HUDEP-2 (cell line): ENCODE results near the gene WT1.
"Not testable (repeated sequence)": the region's sequence is repeated elsewhere in the genome, so short reads cannot be mapped to it uniquely, and the experiment has no call there.

Experiments
- DNase-seq, 76 experiments: peaks; one replicate each; lab custom pipeline; 2025; ENCODE audit not compliant: unreplicated experiment in 76 of 76; lab: John Stamatoyannopoulos, UW

Gene WT1

DNA sequence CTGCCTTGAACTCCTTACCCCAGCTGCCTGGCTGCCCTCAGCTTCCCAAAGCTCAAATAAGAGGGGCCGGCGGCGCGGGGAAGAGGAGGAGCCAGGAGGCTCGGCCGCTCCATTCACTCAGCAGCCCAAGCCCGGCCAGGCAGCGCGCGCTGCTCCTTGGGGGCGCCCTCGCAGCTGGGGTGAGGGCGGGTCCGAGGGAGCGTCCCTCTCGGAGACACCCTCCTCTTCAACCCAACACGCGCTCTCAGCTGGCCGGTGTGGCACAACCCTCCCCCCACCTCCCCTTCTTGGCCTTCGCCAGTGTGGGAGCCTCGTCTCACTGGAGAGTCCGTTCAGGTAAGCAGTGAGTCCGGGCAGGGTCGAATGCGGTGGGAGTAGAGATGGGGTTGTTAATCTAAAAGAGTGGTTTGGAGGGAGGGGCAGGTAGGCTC is at the start of gene WT1:
TSS of gene WT1 (minus strand) at position 29 of the 431 bp plus-strand sequence.
- DNase-seq: peak in 73 of 76 experiments; percentile 21 to 88 (median 69)

DNA sequence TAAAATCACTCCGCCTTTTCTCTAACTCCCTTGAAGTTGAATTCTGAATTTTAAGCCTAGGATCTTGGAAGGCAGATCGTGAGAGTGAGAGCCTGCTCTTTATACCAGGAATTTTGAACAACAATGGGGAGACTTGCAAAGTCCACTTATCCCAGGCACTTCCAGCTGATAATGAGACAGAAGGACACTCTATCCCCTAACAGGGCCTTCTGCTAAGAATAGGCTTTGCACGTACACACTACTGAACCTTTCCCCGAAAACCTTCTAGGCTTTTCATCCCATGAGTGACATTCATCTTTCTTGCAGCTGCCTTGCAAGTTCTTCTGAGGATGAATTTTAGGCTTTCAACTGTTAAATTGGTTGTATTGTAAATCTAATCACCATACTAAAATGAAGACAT is 44.0 kb upstream of the WT1 start:
- no peak for DNase-seq

DNA sequence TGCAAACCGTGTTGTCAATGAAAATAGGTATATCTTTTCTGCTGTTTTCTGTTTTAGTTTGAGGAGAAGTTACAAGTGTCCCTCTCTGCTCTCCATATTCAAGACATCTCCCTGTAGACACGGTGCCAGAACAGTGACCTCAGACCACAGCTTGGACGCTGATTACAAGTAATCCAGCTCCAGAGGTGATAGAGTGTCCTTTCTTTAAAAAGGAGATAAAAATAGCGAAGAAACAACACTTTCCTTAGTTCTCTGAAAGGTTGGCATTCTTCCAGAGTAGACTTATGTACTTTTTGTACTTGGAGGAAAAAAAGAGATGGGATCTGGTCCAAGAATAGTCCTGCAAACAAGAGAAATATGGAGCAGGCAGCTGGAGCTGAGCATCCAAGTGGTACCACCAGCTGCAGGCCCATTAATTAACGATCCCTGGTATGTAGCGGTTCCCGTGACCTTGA is 43.0 kb upstream of the WT1 start:
- DNase-seq: peak in 3 of 76 experiments; percentile 2 to 5 (median 4)

DNA sequence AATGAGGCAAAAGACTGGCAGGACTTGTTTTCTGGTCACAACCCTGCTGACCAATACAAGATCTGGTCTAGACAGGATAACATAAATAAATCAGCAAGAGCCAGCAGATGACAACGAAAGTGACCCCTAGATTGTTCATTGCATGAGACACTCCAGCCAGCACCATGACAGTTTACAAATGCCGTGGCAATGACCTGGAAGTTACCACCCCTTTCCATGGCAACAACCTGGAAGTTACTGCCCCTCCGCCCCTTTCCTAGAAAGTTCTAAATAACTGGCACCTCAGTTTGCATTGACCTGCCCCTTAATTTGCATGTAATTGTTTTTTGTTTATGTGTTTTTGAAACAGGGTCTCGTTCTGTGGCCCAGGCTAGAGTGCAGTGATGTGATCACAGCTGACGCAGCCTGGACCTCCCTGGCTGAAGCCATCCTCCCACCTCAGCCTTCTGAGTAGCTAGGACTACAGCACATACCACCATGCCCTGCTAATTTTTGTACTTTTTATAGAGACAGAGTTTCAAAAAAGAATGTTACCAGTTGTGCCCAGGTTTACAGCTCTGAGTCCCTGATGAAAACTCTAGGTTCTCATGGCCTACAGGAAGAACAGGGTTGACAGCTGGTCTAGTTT is 38.1 kb upstream of the WT1 start:
- no peak for DNase-seq

DNA sequence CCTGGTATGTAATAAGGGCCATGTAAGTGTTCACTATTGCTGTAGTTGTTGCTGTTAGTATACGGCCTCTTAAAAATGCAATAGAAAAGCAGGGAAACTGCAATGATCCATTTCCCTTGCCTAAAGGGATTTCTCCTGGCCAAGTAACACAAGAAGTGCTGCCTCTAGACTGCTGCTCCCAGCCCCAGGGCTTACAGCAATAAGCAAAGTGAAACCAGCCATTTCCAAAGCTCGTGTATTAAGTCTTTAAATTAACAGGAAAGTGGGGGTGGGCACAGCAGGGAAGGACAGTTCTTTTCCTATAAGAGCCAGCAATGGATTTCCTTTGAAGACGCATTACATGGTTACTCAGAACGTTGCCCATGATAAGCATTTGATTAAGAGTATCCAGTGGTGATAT is 36.9 kb upstream of the WT1 start:
- DNase-seq: no peak

DNA sequence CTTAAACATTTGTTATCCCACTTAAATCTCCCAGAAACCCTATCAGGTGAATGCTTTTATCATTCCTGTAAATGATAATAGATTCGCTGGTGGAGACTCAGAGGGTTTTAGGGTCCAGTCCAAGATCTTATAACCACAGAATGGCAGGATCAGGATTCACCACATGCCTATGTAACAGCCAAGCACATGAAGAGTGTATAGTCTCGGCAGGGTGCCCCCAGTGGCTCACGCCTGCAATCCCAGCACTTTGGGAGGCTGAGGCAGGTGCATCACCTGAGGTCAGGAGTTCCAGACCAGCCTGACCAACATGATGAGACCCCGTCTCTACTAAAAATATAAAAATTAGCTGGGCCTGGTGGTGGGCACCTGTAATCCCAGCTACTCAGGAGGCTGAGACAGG is 36.2 kb upstream of the WT1 start:
- not testable (repeated sequence) for DNase-seq

DNA sequence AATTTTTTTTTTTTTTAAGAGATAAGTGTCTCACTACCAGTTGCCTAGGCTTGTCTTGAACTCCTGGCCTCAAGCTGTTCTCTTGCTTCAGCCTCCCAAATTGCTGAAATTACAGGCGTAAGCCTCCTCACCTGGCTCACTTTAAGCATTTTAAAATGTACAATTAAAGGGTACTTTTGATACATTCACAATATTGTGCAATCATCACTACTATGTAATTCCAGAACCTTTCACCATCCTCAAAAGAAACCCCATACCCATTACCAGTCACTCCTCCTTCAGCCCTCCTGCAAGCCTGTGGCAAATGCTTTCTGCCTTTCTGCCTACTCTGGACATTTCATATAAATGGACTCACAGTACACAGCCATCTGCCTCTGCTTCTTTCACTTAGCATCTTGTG is 34.5 kb upstream of the WT1 start:
- DNase-seq: no peak

DNA sequence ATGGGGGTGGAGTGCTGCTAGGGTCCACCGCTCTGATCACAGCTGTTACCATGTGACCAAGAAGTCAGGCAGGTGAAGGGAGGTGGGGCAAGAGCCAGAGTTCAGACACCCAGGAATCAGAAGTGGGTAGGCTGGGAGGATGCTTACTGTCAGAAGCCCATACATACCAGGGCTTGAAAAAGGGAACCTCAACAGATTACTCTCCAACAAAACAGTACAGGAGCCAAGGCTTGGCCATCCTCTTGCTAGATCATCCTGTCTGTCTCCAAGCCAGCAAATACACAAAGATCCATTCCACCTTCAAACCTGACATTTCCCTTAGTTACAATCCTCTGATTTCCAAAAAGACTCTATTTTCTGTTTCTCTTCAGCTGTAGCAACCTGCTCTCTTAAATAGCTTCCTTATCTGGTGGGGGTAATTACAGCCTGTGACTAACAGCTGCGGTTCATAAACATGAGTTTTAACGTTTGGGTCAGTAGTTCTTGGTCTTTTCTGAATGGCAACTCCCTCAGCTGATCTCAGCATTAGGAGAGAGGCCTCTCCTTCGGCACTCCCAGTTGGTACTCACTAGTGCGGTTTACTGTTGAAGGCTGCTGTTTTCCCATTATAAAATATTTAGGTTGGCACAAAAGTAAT is 31.1 kb upstream of the WT1 start:
- no peak for DNase-seq

DNA sequence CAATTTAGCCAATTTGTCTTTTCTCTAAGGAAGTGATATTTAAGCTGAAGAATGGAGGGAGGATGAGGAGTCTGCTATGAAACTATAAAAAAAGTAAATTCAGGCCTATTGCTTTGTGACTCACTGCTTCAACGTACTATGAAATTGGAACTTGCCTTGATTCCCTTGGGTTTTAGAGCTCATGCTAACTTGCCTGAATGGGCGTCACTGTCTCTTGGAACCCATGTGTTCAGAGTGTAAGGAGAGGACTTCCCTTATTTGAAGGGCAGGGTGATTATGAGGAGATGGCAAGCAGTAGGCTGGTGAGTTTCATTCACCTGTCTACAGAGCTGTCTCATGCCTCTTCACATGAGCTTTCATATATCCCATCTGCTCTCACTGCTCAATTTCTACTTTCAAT is 28.7 kb upstream of the WT1 start:
- no peak for DNase-seq

DNA sequence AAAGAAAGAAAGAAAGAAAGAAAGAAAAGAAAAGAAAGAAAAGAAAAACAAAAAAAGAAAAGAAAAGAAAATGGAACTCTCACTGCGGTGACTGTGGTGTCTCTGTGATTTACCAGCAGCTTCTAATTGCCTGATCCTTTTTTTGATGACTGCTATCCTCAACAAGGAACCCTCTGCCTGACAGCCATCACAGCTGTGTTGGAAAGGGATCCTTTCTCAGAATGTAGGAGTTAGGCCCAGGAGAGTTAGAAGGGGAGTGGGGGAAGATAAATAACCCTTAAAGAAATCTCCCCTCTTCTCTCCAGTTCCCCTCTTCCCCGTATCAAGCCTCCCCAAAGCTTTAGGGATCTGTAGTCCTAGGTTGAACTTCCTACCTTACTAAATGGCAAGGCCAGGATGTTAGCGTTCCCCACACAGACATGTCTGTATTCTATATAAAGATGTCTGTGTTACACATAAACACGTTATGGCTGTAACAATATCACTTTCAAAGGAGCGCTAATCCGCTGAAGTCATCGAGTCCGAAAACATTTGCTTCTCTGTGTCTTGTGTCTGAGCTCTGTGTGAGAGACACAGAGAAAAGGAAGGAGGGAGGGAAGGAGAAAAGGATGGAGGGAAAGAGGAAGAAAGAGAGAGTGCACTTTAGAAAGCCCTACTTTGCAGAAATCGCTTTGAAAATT is 26.8 kb upstream of the WT1 start:
- DNase-seq: no peak

DNA sequence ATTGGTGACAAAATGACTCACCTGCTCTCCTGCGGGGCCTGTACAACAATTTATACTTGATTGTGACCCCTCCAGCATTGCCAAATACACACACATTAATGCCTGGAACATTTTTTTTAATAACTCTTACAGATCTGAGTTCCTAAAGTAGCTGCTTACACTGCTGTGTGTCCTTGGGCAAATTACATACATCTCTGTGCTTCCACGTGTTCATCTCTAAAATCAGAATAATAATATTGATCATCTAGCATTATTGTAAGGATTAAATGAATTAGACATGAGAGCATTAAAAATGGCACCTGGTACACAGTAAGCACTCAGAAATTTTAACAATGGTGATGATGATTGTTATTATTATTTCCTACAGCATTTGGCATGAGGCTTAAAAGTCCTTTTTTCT is 21.5 kb upstream of the WT1 start:
- no peak for DNase-seq

DNA sequence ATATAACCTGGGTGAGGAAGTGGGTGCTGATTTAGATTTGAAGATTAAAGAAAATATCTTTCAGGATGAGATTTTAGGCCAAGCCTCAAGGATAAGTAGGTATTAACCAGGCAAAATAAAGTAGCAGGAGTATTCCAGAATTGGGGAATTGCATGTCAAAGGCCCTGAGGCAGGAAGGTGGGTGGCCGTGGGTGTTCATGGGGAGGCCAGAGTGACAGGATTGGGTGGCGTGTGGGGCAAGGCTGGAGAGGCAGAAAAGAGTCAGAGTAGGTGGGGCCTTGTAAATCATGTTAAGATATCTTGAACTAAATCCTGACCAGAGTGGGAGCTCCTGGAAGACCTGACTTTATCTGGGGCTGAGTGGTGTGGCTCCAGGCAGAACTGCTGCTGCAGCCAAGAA is 19.7 kb upstream of the WT1 start:
- DNase-seq: no peak

DNA sequence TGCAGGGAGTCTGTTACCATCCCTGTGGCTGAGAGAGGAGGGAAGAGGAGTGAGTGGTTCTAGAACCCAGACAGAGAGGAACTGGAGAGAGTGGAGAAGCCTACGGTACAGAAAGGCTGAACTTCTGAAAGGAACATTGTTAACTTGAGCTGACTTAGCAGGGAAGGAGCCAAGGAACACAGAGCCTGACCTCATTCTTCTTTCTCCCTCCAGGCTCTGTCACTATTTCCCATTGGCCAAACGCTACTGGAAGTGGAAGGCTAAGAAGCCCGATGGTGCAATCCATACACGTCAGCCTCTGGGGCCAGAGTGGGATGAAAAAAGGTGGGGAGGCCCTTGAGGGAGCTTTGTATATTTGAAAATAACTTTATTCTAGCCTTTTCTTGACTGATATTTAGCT is 16.5 kb upstream of the WT1 start:
- no peak for DNase-seq

DNA sequence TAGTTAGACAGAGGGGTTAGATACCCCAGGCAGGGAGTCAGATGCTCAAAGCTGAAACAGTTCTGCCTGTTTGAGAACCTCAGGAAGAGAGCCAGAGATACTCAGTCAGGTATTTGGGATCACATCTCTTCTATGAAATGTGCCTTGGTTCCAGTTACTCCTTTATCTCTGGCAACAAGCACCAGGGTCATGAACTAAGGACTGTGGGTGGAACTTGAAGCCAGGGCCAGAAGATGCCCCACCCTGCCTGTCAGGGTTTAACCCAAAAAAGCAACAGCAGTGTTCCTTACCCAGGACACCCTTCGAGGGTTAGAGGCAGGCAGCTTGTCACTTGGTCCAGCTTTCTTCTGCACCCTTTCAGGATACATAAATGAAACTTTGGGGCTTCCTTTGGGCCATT is 15.0 kb upstream of the WT1 start:
- DNase-seq: peak in 71 of 76 experiments; percentile 8 to 89 (median 68)

DNA sequence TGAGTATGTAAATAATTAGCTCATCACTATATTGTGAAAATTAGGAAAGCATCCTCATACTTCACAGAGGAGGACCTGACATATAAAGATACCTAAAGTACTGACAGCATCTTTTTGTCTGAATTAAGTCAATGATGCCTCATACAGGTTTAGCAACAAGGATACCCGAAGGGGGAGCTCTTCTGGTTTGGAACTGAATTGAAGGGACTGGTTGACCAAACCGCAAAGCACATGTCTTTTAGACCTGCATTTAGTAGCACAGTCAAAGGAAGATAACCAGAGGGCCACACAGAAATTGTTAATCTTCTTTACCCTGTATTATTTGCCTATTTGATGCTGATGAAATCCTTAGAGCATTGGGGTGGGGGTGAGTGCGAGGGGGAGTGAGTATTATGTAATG is 12.9 kb upstream of the WT1 start:
- DNase-seq: peak in 45 of 76 experiments; percentile 6 to 71 (median 42)

DNA sequence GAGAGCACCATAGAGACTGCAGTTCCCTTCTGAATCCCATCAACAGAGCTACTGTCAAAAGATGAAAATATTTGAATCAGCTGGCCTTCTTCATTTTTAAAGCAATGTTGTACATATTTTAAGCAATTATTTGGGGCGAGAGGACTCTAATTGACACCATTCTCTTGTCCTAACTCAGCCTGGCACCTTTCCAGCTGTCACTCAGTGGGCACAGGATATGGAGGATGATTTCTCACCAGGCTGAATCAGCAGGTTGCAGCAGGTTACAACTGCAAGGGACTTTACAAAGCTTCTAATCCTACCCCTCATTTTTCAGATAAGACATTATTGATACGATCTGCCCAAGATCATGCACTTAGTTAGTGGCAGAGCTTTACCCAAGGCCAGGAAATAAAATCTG is 11.9 kb upstream of the WT1 start:
- peak in 10 of 76 experiments; percentile 3 to 38 (median 8) for DNase-seq

DNA sequence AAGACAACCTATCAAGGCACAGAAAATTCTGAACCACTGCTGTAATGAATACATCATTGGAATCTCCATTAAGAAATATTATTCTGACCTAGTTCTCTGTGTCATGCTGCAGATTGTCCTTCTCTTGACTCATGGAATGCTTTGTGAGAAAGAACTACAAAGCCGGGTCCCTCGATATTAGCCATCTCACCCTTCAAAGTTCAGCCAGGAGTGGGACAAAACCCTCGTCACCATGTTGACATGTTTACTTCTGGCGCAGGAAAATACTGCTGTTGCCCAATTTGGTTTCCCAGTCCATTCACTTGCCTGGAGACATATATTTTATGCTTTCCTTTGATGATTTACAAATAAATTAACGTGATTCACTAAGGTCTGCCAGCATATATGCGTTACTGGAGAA is 10.9 kb upstream of the WT1 start:
- DNase-seq: no peak

DNA sequence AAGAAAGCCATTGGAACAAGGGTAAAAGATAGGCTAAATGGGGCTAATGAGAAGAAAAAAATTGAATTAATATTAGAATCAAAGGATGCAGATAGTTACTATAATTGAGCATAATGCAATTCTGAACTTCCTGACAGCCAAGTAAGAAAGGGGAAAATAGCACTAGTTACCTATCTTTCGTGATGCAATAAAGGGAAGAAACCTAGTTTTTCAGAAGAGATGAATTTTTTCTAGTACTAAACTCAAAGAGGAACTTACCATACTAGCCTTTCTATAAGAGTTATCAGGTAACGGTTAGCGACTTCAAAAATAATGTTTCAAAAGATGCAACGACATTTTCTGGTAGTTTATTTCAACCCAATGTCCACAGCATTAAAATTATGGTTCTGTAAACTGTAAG is 8.8 kb upstream of the WT1 start:
- DNase-seq: no peak

DNA sequence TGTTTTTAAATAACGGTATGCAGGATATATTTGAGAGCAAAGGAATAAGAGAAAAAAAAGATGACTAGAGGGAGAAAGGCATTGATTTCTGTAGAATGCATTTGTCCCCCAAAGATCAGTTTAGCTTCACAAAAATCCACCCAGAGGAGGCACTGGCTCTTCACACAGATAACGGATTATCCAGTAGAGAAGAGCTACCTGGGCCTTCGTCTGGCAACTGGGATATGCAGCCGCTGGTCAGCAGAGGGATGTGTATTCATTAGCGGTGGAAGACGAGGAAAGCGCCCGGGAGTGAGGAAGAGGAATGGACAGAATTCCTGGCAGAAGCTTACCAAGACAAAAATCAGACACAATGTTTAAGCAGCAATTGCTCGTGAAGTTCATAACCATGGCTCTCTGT is 5.6 kb upstream of the WT1 start:
- DNase-seq: no peak

DNA sequence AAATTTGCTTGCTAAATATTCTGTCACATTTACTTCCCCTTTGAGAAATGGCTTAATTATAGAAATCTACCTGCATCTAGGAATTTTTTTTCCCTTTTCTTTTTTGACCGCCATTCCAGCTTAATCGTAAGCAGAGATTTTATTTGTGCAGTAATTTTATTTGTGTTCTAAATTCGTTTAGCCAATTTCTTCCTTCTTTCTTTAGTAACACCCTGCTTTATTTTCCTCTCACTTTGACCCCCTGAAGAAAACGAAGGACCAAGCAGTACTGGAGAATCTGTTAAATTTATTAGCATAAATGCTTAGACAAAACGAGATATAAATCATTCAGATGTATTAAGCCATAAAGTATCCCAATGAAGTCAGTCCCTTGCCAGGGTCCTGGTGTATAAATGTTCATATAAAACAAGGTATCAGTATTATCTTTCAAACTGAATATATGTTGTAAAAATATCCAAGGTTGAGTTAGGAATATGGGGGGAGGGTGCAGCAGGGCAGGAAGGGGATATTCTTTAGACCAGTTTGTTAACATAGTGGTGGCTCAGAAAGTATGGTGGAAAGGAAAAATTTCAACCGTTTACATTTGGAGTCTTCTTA is 5.1 kb upstream of the WT1 start:
- DNase-seq: no peak

DNA sequence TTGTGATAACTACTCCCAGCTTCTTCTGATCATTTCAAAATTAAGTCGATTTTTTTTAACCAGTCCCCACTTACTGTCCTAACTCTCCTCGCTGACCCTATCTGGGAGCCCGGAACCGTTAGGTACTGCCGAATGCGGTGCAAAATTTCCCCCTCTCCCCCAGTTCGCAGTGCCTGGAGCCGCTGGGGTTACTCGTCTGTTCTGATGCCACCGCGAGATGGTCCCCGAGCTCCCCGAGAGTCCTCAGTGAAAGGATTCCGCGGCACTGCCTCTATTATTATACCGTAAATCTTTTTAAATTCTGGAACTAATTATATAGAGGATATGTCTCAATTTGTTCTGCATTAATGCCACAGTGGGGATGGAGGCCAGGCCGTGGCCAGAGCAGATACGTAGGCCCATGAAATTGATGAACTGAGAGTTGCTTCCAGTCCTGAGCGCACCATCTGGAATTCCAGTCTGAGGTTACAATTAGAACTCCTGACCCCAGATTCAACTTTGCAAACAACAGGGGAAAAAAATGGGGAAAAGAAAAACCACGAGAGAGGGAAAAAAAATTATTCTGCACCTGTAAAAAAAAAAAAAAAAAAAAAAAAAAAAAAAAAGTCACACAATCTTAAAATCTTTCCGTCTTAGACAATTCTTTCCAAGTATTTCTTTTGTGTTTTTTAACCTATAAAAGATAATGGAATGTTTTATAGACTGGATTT is 4.3 kb upstream of the WT1 start:
- no peak for DNase-seq
